Measurements from ENCODE around the gene NT5DC3. TPM values are rescaled to one million over a fixed set of nuclear protein-coding genes. Genes with fewer than 3 reads are reported as not detected.
"Not testable (repeated sequence)": the region's sequence is repeated elsewhere in the genome, so short reads cannot be mapped to it uniquely, and the experiment has no call there.

NT5DC3 gene
- total and polyA plus RNA-seq, 5 donors = 0.93 to 3.6 (median 2.0) TPM

DNA sequence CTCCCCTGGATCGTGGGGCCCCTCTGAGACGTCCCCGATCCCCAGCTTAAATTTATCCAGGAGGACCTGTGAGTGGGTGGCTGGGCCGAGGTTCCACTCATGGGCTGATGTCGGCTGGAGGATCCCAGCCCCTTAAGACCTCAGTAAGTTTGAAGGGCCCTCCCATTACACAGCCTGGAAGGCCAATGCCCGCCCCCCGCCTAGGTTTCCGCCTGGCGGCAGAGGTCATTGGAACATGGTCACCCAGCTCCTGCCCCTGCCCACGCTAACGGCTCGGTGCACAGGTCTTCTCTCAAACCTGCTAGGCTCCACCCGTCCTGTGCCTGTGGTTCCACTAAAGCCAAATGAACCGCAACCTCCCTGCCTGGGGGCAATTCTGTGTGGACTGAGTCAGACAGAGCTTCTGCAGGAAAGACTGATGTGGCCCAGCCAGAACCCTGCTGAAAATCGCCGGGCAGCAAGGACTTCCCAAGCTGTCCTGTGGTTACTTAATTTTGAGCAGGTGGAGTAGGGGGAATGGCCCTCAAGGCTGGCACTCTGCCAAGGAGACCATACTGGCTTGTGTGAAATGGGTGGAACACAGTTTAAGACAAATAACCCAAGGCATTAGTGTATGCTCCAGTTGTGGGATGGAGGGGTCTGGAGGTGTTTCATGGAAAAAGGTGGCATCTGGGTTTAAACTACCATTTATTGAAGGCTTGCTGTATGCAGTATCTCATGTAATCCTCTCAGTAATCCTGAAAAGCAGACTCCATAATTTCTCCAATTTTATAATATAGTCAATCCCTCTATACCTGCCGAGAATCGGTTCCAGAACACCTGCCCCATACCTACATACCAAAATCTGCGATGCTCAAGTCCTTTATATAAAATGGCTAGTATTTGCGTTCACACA, 903 bp upstream of the NT5DC3 start:
- 48% methylated on average over 20 of the region's 20 CpGs for WGBS
- intact Hi-C loops (cut with DNase I) = no loop called here
- ATAC-seq = peak; percentile 58 to 59

DNA sequence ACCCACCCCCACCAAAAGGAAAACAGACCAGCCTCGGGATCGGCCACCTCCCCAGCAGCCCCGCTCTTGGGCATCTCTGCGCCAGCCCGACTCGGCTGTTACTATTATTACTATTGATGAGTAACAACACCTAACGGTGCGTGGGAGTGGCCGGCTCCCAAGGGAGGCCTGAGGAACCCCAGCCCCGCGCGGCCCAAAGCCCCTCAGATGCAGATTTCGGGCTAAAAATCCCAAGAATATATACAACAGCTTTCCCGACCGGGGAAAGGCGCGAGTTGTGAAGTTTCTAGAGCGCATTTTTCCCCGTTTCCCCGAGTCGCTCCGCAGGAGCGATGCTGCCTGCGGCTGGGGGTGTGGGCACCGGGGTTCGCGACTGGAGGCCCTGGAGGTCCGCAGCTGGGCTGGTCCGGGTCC, 565 bp downstream of the NT5DC3 start:
- no peak for ATAC-seq
- peak; percentile 30 to 59 (median 58) for DNase-seq
- peaks cover 2% of the 10 kb centered on the region for H3K4me1 ChIP-seq (ENCODE audit: control insufficient read depth, insufficient read depth, low read length)
- H3K9me3 ChIP-seq (ENCODE audit: control insufficient read depth, low read length) = no peaks in the 10 kb centered on the region
- H3K27ac ChIP-seq (ENCODE audit: low read length) = no peak overlapping the region
- intact Hi-C loops (cut with DNase I) = no loop called here
- H3K27me3 ChIP-seq (ENCODE audit: control insufficient read depth, insufficient read depth) = no peaks in the 10 kb centered on the region
- 2% methylated on average over 29 of the region's 29 CpGs for WGBS
- peak overlapping the region; percentile 65 for H3K4me3 ChIP-seq (ENCODE audit: low read length)

More for the DNA sequence above, 903 bp upstream of the NT5DC3 start:
- Histone ChIP-seq H3K27me3 (ENCODE audit: control insufficient read depth, insufficient read depth) (no peaks in the 10 kb centered on the region), H3K4me3 (ENCODE audit: low read length) (peak overlapping the region; percentile 65), H3K9me3 (ENCODE audit: control insufficient read depth, low read length) (no peaks in the 10 kb centered on the region), H3K4me1 (ENCODE audit: control insufficient read depth, insufficient read depth, low read length) (peaks cover 2% of the 10 kb centered on the region), H3K27ac (ENCODE audit: low read length) (peak overlapping the region; percentile 34)
- DNase-seq = peak; percentile 52 to 74 (median 73)

DNA sequence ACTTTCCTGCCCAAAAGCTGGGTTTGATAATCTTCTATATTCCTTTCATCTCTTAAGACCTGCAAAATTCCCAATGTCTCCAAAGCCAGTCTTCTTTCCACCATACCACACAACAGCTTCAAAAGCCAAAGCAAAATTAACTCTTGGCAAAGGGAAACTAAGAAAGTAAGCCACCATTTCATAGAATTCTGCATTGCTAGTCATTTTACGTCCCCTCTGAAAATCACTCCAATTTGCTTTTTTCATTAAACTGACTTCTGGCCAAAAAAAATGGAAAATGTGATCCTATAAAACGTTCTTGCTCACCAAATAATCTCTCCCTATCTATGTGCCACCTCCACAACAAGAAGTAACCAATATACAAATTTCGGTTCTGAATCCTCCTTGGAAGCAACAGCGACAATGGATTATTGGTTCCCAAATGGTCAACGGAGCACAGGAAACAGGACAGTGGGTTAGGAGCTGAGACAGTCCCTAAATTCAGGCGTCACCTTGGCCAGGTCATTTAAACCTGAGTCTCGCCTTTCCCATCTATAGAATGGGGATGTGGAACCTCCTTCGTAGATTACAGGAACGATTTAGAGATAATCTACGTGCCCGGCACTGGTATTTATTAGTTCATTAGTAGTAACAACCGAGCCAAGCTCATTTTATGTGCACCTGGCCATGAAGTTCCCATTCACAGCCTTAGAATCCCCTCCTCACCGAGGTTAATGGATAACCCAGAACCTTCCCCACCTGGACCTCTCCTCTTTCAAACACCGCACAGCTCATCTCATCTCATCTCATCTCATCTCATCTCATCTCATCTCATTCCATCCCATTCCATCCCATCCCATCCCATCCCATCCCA, 1.2 kb downstream of the NT5DC3 start:
- Histone ChIP-seq H3K27ac (ENCODE audit: low read length) (no peak overlapping the region), H3K27me3 (ENCODE audit: control insufficient read depth, insufficient read depth) (no peaks in the 10 kb centered on the region), H3K4me1 (ENCODE audit: control insufficient read depth, insufficient read depth, low read length) (peaks cover 2% of the 10 kb centered on the region), H3K4me3 (ENCODE audit: low read length) (peak overlapping the region; percentile 65), H3K9me3 (ENCODE audit: control insufficient read depth, low read length) (no peaks in the 10 kb centered on the region)
- intact Hi-C loops (cut with DNase I) = no loop called here
- ATAC-seq = no peak
- DNase-seq = no peak
- WGBS = 74% methylated on average over 14 of the region's 14 CpGs

DNA sequence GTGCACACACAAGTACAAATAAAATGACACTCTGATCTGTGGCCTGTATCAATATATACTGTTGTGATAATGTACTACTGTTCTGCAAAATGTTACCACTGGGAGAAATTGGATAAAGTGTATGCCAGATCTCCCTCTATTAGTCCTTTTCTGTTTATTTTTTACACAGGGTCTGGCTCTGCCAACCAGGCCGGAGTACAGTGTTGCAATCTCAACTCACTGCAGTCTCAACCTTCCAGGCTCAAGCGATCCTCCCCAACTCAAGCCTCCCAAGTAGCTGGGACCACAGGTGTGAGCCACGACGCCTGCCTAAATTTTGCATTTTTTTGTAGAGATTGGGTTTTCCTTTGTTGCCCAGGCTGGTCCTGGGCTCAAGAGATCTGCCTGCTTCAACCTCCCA, 1.9 kb downstream of the NT5DC3 start:
- no peaks in the 10 kb centered on the region for H3K9me3 ChIP-seq (ENCODE audit: control insufficient read depth, low read length)
- WGBS = 83% methylated on average over 4 of the region's 4 CpGs
- H3K4me1 ChIP-seq (ENCODE audit: control insufficient read depth, insufficient read depth, low read length) = peaks cover 2% of the 10 kb centered on the region
- ATAC-seq (no peak), DNase-seq (peak in 1 of 3 donors; percentile 50)
- H3K27me3 ChIP-seq (ENCODE audit: control insufficient read depth, insufficient read depth) = no peaks in the 10 kb centered on the region
- intact Hi-C loops (cut with DNase I) = no loop called here
- H3K4me3 ChIP-seq (ENCODE audit: low read length) = no peak overlapping the region
- H3K27ac ChIP-seq (ENCODE audit: low read length) = no peak overlapping the region

DNA sequence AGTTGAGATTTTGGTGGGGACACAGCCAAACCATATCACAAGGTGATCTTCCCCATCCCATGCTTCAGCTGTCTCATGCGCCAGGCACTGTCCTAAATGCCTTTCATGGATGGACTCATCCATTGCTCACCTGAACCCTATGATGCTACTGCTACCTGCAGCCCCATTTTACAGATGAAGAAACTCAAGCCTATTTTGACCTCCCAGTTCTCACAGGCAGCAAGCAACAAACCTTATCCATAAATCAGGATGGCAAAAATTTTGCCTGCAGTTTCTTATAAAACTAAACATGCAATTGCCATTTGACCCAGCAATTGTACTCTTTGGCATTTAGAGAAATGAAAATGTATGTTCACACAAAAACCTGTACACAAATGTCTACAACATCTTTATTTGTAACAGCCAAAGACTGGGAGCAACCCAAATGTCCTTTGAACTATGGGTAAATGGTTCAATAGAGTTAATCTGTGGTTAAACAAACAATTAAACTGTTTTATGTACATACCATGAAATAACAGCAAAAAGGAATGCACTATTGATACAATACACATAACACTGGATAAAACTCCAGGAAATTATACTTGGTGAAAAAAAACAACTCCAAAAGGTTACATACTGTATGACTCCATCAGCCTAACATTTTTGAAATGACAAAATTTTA, 2.6 kb downstream of the NT5DC3 start:
- intact Hi-C loops (cut with DNase I) = no loop called here
- Histone ChIP-seq H3K27ac (ENCODE audit: low read length) (no peak overlapping the region), H3K4me1 (ENCODE audit: control insufficient read depth, insufficient read depth, low read length) (peaks cover 2% of the 10 kb centered on the region), H3K9me3 (ENCODE audit: control insufficient read depth, low read length) (no peaks in the 10 kb centered on the region), H3K27me3 (ENCODE audit: control insufficient read depth, insufficient read depth) (no peaks in the 10 kb centered on the region), H3K4me3 (ENCODE audit: low read length) (no peak overlapping the region)
- DNase-seq = no peak
- ATAC-seq = no peak
- 98% methylated on average over 1 of the region's 1 CpG for WGBS

DNA sequence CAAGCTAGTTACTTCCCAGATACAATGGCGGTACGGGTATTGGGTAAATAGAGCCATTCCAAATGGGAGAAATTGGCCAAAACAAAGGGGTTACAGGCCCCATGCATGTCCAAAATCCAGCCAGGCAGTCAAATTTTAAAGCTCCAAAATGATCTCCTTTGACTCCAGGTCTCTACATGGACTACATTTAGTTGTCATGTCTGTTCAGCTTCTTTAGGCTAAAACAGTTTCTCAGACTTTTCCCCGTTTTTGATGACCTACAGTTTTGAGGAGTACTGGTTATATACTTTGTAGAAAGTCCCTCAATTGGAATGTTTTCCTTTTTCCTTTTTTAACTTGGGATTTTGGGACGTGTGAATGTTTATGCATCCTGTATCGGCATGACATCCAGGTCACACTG, 4.7 kb downstream of the NT5DC3 start:
- Histone ChIP-seq H3K9me3 (ENCODE audit: control insufficient read depth, low read length) (no peaks in the 10 kb centered on the region), H3K4me1 (ENCODE audit: control insufficient read depth, insufficient read depth, low read length) (peaks cover 2% of the 10 kb centered on the region), H3K27ac (ENCODE audit: low read length) (no peak overlapping the region), H3K4me3 (ENCODE audit: low read length) (no peak overlapping the region), H3K27me3 (ENCODE audit: control insufficient read depth, insufficient read depth) (no peaks in the 10 kb centered on the region)
- intact Hi-C loops (cut with DNase I) = no loop called here
- ATAC-seq = no peak
- WGBS = 92% methylated on average over 5 of the region's 5 CpGs
- no peak for DNase-seq

DNA sequence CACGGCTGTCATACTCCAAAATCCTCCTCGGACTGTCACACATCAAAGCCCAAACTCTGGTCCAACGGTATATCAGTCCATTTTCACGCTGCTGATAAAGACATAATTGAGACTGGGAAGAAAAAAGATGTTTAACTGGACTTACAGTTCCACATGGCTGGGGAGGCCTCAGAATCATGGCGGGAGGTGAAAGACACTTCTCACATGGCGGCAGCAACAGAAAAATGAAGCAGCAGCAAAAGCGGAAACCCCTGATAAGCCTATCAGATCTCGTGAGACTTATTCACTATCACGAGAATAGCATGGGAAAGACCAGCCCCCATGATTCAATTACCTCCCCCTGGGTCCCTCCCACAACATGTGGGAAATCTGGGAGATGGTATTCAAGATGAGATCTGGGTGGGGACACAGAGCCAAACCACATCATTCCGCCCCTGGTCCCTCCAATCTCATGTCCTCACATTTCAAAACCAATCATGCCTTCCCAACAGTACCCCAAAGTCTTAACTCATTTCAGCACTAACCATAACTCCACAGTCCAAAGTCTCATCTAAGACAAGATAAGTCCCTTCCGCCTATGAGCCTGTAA, 5.2 kb downstream of the NT5DC3 start:
- 90% methylated on average over 11 of the region's 11 CpGs for WGBS
- H3K4me1 ChIP-seq (ENCODE audit: control insufficient read depth, insufficient read depth, low read length); intact Hi-C loops (cut with DNase I); H3K27me3 ChIP-seq (ENCODE audit: control insufficient read depth, insufficient read depth); H3K27ac ChIP-seq (ENCODE audit: low read length); ATAC-seq; DNase-seq; H3K4me3 ChIP-seq (ENCODE audit: low read length); H3K9me3 ChIP-seq (ENCODE audit: control insufficient read depth, low read length): not testable (repeated sequence)

DNA sequence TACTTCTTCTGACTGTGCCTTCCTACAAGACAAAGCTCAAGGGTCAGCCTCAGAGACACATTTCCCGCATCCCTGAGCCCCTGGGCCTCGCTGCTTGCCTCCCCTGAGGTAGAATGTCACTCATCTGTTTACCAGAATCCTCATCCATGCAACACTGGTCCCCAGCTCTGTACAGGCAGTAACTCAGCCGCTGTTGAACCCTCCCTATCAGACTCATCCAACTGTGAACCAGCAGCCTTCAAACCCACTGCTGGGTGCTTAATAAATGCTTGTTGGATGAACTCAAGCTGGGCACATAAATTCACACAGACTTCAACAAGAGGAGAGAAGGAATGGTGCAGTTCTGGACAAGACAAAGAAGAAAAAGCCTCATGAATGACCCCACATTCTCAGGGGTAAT, 6.1 kb downstream of the NT5DC3 start:
- Histone ChIP-seq H3K4me3 (ENCODE audit: low read length) (no peak overlapping the region), H3K27me3 (ENCODE audit: control insufficient read depth, insufficient read depth) (no peaks in the 10 kb centered on the region), H3K4me1 (ENCODE audit: control insufficient read depth, insufficient read depth, low read length) (peaks cover 1% of the 10 kb centered on the region), H3K27ac (ENCODE audit: low read length) (no peak overlapping the region), H3K9me3 (ENCODE audit: control insufficient read depth, low read length) (no peaks in the 10 kb centered on the region)
- 95% methylated on average over 3 of the region's 3 CpGs for WGBS
- DNase-seq (no peak), ATAC-seq (no peak)
- intact Hi-C loops (cut with DNase I) = no loop called here

DNA sequence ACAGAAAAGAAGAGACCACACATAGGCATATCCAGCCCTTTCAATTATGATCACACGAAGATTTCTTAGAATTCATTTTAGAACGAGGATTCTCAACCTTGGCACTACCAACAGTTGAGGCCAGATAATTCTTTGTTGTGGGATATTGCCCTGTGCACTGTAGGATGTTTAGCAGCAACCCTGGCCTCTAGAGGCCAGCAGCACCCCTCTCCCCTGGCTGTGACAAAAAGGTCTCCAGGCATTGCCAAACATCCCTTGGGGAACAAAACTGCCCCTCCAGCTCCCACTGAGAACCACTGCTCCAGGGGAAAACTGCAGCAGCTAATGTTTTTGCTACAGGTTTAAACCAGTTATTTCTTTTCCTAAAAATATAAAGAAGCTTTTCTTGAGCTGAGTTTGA, 7.1 kb downstream of the NT5DC3 start:
- Histone ChIP-seq H3K9me3 (ENCODE audit: control insufficient read depth, low read length) (no peaks in the 10 kb centered on the region), H3K27me3 (ENCODE audit: control insufficient read depth, insufficient read depth) (no peaks in the 10 kb centered on the region), H3K27ac (ENCODE audit: low read length) (no peak overlapping the region), H3K4me1 (ENCODE audit: control insufficient read depth, insufficient read depth, low read length) (no peaks in the 10 kb centered on the region), H3K4me3 (ENCODE audit: low read length) (no peak overlapping the region)
- 74% methylated on average over 2 of the region's 2 CpGs for WGBS
- ATAC-seq (no peak), DNase-seq (no peak)
- intact Hi-C loops (cut with DNase I) = no loop called here

DNA sequence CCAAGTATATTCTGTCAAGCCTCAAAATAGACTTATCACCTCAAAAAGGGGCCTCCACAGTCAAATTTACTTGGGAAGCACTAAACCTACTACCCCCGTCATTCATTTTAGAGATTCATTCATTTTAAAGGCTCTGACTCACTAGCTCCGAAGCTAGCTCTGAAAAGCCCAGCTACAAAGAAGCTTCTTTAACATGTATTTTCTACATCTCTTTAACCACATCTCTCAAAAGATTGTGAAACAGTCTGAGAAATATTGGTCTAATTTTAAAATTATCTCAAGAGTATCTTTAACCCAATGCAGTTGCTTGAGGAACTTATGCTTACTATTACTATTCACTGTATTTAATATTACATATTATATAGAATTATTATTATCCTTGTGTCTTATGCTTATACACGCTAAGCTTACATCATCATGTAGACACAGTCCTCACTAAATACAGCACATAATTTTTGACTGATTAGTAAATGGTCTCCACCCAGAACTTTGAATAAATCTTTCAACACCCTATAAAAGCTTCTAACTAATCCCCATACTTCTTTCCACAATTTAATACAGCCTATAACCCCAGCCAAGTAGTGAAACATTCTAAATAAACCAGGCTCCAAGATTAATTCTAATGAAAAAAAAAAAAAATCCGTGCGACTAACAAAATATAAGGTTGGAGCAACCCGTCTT, 7.8 kb downstream of the NT5DC3 start:
- Histone ChIP-seq H3K9me3 (ENCODE audit: control insufficient read depth, low read length) (no peaks in the 10 kb centered on the region), H3K4me1 (ENCODE audit: control insufficient read depth, insufficient read depth, low read length) (no peaks in the 10 kb centered on the region), H3K4me3 (ENCODE audit: low read length) (no peak overlapping the region), H3K27ac (ENCODE audit: low read length) (no peak overlapping the region), H3K27me3 (ENCODE audit: control insufficient read depth, insufficient read depth) (no peaks in the 10 kb centered on the region)
- 86% methylated on average over 6 of the region's 6 CpGs for WGBS
- DNase-seq (no peak), ATAC-seq (no peak)
- intact Hi-C loops (cut with DNase I) = no loop called here

Data from right cardiac atrium (tissue), 5 donors.